ENCODE data around the gene APRT. TPM values are rescaled to one million over a fixed set of nuclear protein-coding genes. Genes with fewer than 3 reads are reported as not detected.

Gene APRT
- total and polyA plus RNA-seq, 9 of the 15 experiments (the other 6 are each of a cell fraction or from before 2014, with no cell fraction given), result 41.7 to 409 (median 146) TPM

GRCh38 chr16:88779406-88780141, 32.2 kb downstream of the APRT start (continued):
- TF ChIP-seq TSHZ1 (CRISPR knock-in tag; IDR thresholded peaks at IDR 0.05), result no peak
- no peak for TF ChIP-seq CTCFL (IDR thresholded peaks at IDR 0.05; ENCODE audit: borderline replicate concordance, insufficient read depth, low read depth, low read length, poor library complexity, severe bottlenecking)
- TF ChIP-seq RBFOX2 (IDR thresholded peaks at IDR 0.05; ENCODE audit: low read depth, low read length), result peak; percentile 66; the same call in 1 of the 2 replicates
- TF ChIP-seq ATF4 (CRISPR knock-in tag; IDR thresholded peaks at IDR 0.05), result 0 out of 2 replicates have a peak, but pooled peaks have one; percentile 14
- TF ChIP-seq AFF1 (IDR thresholded peaks at IDR 0.05; ENCODE audit: low read depth in 1 of 2, partially characterized antibody in 2 of 2), result no peak
- TF ChIP-seq PML (IDR thresholded peaks at IDR 0.05; ENCODE audit: low read length), result no peak
